HL-60 (cell line): ENCODE results near the gene RSPO4.

ENCODE experiments used
- CTCF ChIP-seq: IDR thresholded peaks from one replicate; pipeline ENCODE4 v1.5.1; 2011; ENCODE audit warnings: low read length, control low read depth, inconsistent platforms; ENCODE audit not compliant: insufficient read depth
- GABPA ChIP-seq: IDR thresholded peaks from 2 replicates; pipeline ENCODE4 v1.6.1; 2012; ENCODE audit warnings: low read depth
- POLR2AphosphoS5 ChIP-seq: IDR thresholded peaks from 2 replicates; pipeline ENCODE4 v1.6.1; 2012; ENCODE audit warnings: low read depth
- REST ChIP-seq: IDR thresholded peaks from 2 replicates; pipeline ENCODE4 v1.6.1; 2012; ENCODE audit warnings: low read depth; ENCODE audit not compliant: insufficient replicate concordance
- SPI1 ChIP-seq: IDR thresholded peaks from 2 replicates; pipeline ENCODE4 v1.6.1; 2012; ENCODE audit warnings: low read depth, mild to moderate bottlenecking, borderline replicate concordance

GRCh38 chr20:1033751-1034414, 31.8 kb upstream of the RSPO4 start:
- TF ChIP-seq CTCF (no peak), POLR2AphosphoS5 (peak; percentile 67; the same call in 1 of the 2 replicates), REST (no peak), SPI1 (peak; percentile 20; the same call in 1 of the 2 replicates), GABPA (no peak)
